ENCODE results near the gene SLC5A12.
A peak's percentile ranks its signal among the peaks of the same experiment; 100 is the strongest.

The SLC5A12 gene

GRCh38 chr11:26742966-26743365 is 21.1 kb upstream of the SLC5A12 start:
- no peak overlapping the region for H3K4me3 ChIP-seq (ENCODE audit: low read depth, low read length)
- peak; percentile 5 for DNase-seq (ENCODE audit: low read depth, low spot score)
- no peak for TF ChIP-seq CTCF (IDR thresholded peaks at IDR 0.05; ENCODE audit: low read depth, low read length)
- in situ Hi-C loops (cut with HindIII; ENCODE audit: low sequenced_read_pairs), result no loop called here

GRCh38 chr11:26741036-26741435 is 19.2 kb upstream of the SLC5A12 start:
- TF ChIP-seq CTCF (IDR thresholded peaks at IDR 0.05; ENCODE audit: low read depth, low read length), result no peak
- in situ Hi-C loops (cut with HindIII; ENCODE audit: low sequenced_read_pairs), result no loop called here
- DNase-seq (ENCODE audit: low read depth, low spot score), result peak; percentile 57
- H3K4me3 ChIP-seq (ENCODE audit: low read depth, low read length), result no peak overlapping the region

- no peak for DNase-seq (ENCODE audit: low read depth, low spot score)
Observed at GRCh38 chr11:26739366-26740073, 17.7 kb upstream of the SLC5A12 start.

GRCh38 chr11:26734691-26735090 is 12.8 kb upstream of the SLC5A12 start:
- TF ChIP-seq CTCF (IDR thresholded peaks at IDR 0.05; ENCODE audit: low read depth, low read length), result no peak
- no peak for DNase-seq (ENCODE audit: low read depth, low spot score)
- in situ Hi-C loops (cut with HindIII; ENCODE audit: low sequenced_read_pairs), result no loop called here
- H3K4me3 ChIP-seq (ENCODE audit: low read depth, low read length), result no peak overlapping the region

More at GRCh38 chr11:26739366-26740073, 17.7 kb upstream of the SLC5A12 start:
- no peak overlapping the region for H3K4me3 ChIP-seq (ENCODE audit: low read depth, low read length)
- in situ Hi-C loops (cut with HindIII; ENCODE audit: low sequenced_read_pairs), result no loop called here
- TF ChIP-seq CTCF (IDR thresholded peaks at IDR 0.05; ENCODE audit: low read depth, low read length), result no peak

GRCh38 chr11:26731084-26731456 is 9.2 kb upstream of the SLC5A12 start:
- no peak for DNase-seq (ENCODE audit: low read depth, low spot score)
- in situ Hi-C loops (cut with HindIII; ENCODE audit: low sequenced_read_pairs), result no loop called here
- no peak overlapping the region for H3K4me3 ChIP-seq (ENCODE audit: low read depth, low read length)
- no peak for TF ChIP-seq CTCF (IDR thresholded peaks at IDR 0.05; ENCODE audit: low read depth, low read length)

- no peak overlapping the region for H3K4me3 ChIP-seq (ENCODE audit: low read depth, low read length)
- in situ Hi-C loops (cut with HindIII; ENCODE audit: low sequenced_read_pairs), result no loop called here
- no peak for TF ChIP-seq CTCF (IDR thresholded peaks at IDR 0.05; ENCODE audit: low read depth, low read length)
- DNase-seq (ENCODE audit: low read depth, low spot score), result peak; percentile 10
Observed at GRCh38 chr11:26730414-26731083, 8.7 kb upstream of the SLC5A12 start.
